H9 (cell line): ENCODE data around the gene BMPER. TPM values are rescaled to one million over a fixed set of nuclear protein-coding genes. Genes with fewer than 3 reads are reported as not detected.

Experiments
- DNase-seq: peaks from one replicate; pipeline ENCODE4 v3.0.0-alpha.2; 2017
- H2AFZ ChIP-seq: one replicate; pipeline ENCODE4 v1.6.1; 2013; ENCODE audit warnings: mild to moderate bottlenecking, low read length, control low read depth, moderate library complexity
- H2AK5ac ChIP-seq: 2 replicates; pipeline ENCODE4 v1.6.1; 2013; ENCODE audit warnings: low read length, control low read depth, mixed read lengths; ENCODE audit not compliant: insufficient read length
- H2BK120ac ChIP-seq: one replicate; pipeline ENCODE4 v1.6.1; 2013; ENCODE audit warnings: low read depth, mild to moderate bottlenecking, low read length, control low read depth, inconsistent platforms; ENCODE audit not compliant: poor library complexity, severe bottlenecking
- H2BK12ac ChIP-seq: 2 replicates; pipeline ENCODE4 v1.6.1; 2013; ENCODE audit warnings: low read length, control low read depth, mixed read lengths, low read depth; ENCODE audit not compliant: insufficient read length
- H2BK15ac ChIP-seq: 2 replicates; pipeline ENCODE4 v1.6.1; 2013; ENCODE audit warnings: low read depth, low read length, control low read depth
- H2BK20ac ChIP-seq: one replicate; pipeline ENCODE4 v1.6.1; 2013; ENCODE audit warnings: low read depth, mild to moderate bottlenecking, low read length, control low read depth, inconsistent platforms; ENCODE audit not compliant: poor library complexity, severe bottlenecking
- H2BK5ac ChIP-seq: 2 replicates; pipeline ENCODE4 v1.6.1; 2013; ENCODE audit warnings: low read length, control low read depth, mixed read lengths; ENCODE audit not compliant: insufficient read length
- H3K14ac ChIP-seq: 2 replicates; pipeline ENCODE4 v1.6.1; 2013; ENCODE audit warnings: low read length, control low read depth; ENCODE audit not compliant: insufficient read depth
- H3K18ac ChIP-seq: 2 replicates; pipeline ENCODE4 v1.6.1; 2013; ENCODE audit warnings: low read depth, mild to moderate bottlenecking, mixed read lengths, low read length, control low read depth; ENCODE audit not compliant: insufficient read length
- H3K23ac ChIP-seq: 2 replicates; pipeline ENCODE4 v1.6.1; 2013; ENCODE audit warnings: low read length, control low read depth, mixed read lengths, low read depth; ENCODE audit not compliant: insufficient read length
- H3K23me2 ChIP-seq: 2 replicates; pipeline ENCODE4 v1.6.1; 2013; ENCODE audit warnings: low read depth, mild to moderate bottlenecking, mixed read lengths, low read length, control low read depth; ENCODE audit not compliant: insufficient read length, poor library complexity, severe bottlenecking
- H3K27ac ChIP-seq: 2 replicates; pipeline ENCODE4 v1.5.1; 2013; ENCODE audit warnings: low read length, control low read depth, mixed read lengths, low read depth; ENCODE audit not compliant: insufficient read length
- H3K27me3 ChIP-seq: 2 replicates; pipeline ENCODE4 v1.6.1; 2013; ENCODE audit warnings: low read length, control low read depth, inconsistent platforms; ENCODE audit not compliant: insufficient read depth
- H3K4ac ChIP-seq: 2 replicates; pipeline ENCODE4 v1.6.1; 2013; ENCODE audit warnings: low read depth, mild to moderate bottlenecking, control low read depth, inconsistent platforms, low read length, moderate library complexity
- H3K4me1 ChIP-seq: 2 replicates; pipeline ENCODE4 v1.6.1; 2013; ENCODE audit warnings: low read length, control low read depth, inconsistent platforms; ENCODE audit not compliant: insufficient read depth
- H3K4me2 ChIP-seq: 2 replicates; pipeline ENCODE4 v1.6.1; 2013; ENCODE audit warnings: low read length, control low read depth, mixed read lengths; ENCODE audit not compliant: insufficient read length, insufficient read depth
- H3K56ac ChIP-seq: 2 replicates; pipeline ENCODE4 v1.6.1; 2013; ENCODE audit warnings: low read depth, mild to moderate bottlenecking, mixed read lengths, low read length, control low read depth; ENCODE audit not compliant: insufficient read length
- H3K79me1 ChIP-seq: 2 replicates; pipeline ENCODE4 v1.6.1; 2013; ENCODE audit warnings: low read depth, mild to moderate bottlenecking, moderate library complexity, low read length, control low read depth, inconsistent platforms; ENCODE audit not compliant: insufficient read depth, poor library complexity, severe bottlenecking
- H3K79me2 ChIP-seq: 2 replicates; pipeline ENCODE4 v1.6.1; 2013; ENCODE audit warnings: low read length, control low read depth, inconsistent platforms; ENCODE audit not compliant: insufficient read depth
- H3K9ac ChIP-seq: 2 replicates; pipeline ENCODE4 v1.6.1; 2013; ENCODE audit warnings: low read length, control low read depth, mixed read lengths; ENCODE audit not compliant: insufficient read length; ENCODE audit errors: extremely low read depth
- H3K9me3 ChIP-seq: one replicate; pipeline ENCODE4 v1.6.1; 2013; ENCODE audit warnings: low read depth, low read length, inconsistent platforms; ENCODE audit not compliant: control insufficient read depth
- H3T11ph ChIP-seq: one replicate; pipeline ENCODE4 v1.6.1; 2013; ENCODE audit warnings: mild to moderate bottlenecking, low read length, control low read depth, inconsistent platforms
- H4K20me1 ChIP-seq: one replicate; pipeline ENCODE4 v1.6.1; 2013; ENCODE audit not compliant: control insufficient read depth, insufficient read length, insufficient read depth
- H4K5ac ChIP-seq: 2 replicates; pipeline ENCODE4 v1.6.1; 2013; ENCODE audit warnings: low read depth, mild to moderate bottlenecking, mixed read lengths, low read length, control low read depth; ENCODE audit not compliant: insufficient read length
- H4K8ac ChIP-seq: replicated peaks from 2 replicates; pipeline ENCODE4 v1.6.1; 2013; ENCODE audit warnings: low read length, control low read depth, mixed read lengths, low read depth; ENCODE audit not compliant: insufficient read length
- H4K91ac ChIP-seq: 2 replicates; pipeline ENCODE4 v1.6.1; 2013; ENCODE audit warnings: low read depth, mild to moderate bottlenecking, moderate library complexity, mixed read lengths, low read length, control low read depth; ENCODE audit not compliant: insufficient read length
- H3K27ac Mint-ChIP-seq, 3 experiments: 2 replicates in 2 of 3; 3 replicates in 1 of 3; pipeline ENCODE4 v1.8.0; 2020 to 2021; ENCODE audit warnings: mixed read lengths in 3 of 3, mild to moderate bottlenecking in 1 of 3, moderate library complexity in 1 of 3
- H3K27me3 Mint-ChIP-seq: 2 replicates; pipeline ENCODE4 v1.8.0; 2021; ENCODE audit warnings: low read depth, mild to moderate bottlenecking, moderate library complexity, mixed read lengths
- H3K36me3 Mint-ChIP-seq, 3 experiments: 2 replicates in 2 of 3; 3 replicates in 1 of 3; pipeline ENCODE4 v1.8.0; 2020 to 2021; ENCODE audit warnings: low read depth in 3 of 3, mixed read lengths in 3 of 3; ENCODE audit not compliant: insufficient read depth in 1 of 3
- H3K4me1 Mint-ChIP-seq, 2 experiments: 2 replicates each; pipeline ENCODE4 v1.8.0; 2020; ENCODE audit warnings: mixed read lengths in 2 of 2
- H3K4me3 Mint-ChIP-seq, 2 experiments: 2 replicates in 1 of 2; 3 replicates in 1 of 2; pipeline ENCODE4 v1.8.0; 2020 to 2021; ENCODE audit warnings: mild to moderate bottlenecking in 2 of 2, mixed read lengths in 2 of 2, moderate library complexity in 1 of 2
- H3K9me3 Mint-ChIP-seq, 2 experiments: 2 replicates in 1 of 2; 3 replicates in 1 of 2; pipeline ENCODE4 v1.8.0; 2020; ENCODE audit warnings: mild to moderate bottlenecking in 2 of 2, mixed read lengths in 2 of 2, moderate library complexity in 1 of 2
- CTCF ChIP-seq: fragments of 200-600 bp; sonication (generic); conservative IDR thresholded peaks from 3 replicates; pipeline ENCODE4 v1.8.0; 2021; ENCODE audit warnings: antibody characterized with exemption, mild to moderate bottlenecking
- WGBS: extraction: QIAGEN DNeasy Blood & Tissue Kit; methylation state at CpG from one replicate; pipeline ENCODE4 v1.1.7; 2013; ENCODE audit warnings: missing lambda C conversion rate, low lambda C conversion rate, mixed read lengths; ENCODE audit not compliant: insufficient read length; ENCODE audit errors: extremely low coverage; 5-methylcytosine and 5-hydroxymethylcytosine counted together
- total RNA-seq: library from RNA; stranded (reverse); gene quantifications from 2 replicates; pipeline ENCODE4 v1.2.1, GENCODE V29; 2021

The BMPER gene
- total RNA-seq, 1 experiment from 2014 or later: 0.20 TPM

GRCh38 chr7:34034728-34035127, 129.4 kb downstream of the BMPER start:
- H3K4me1 Mint-ChIP-seq: peaks cover 6 to 10% of the 10 kb centered on the region in 2 experiments
- Histone ChIP-seq H3K79me2 (no peaks in the 10 kb centered on the region), H3K23me2 (no peaks in the 10 kb centered on the region), H3K4me1 (no peaks in the 10 kb centered on the region; the same call in 1 of the 2 replicates), H2BK5ac (no peak overlapping the region), H4K8ac (no peak overlapping the region), H3K27me3 (no peaks in the 10 kb centered on the region), H4K5ac (no peak overlapping the region), H3K4me2 (no peak overlapping the region), H4K91ac (no peak overlapping the region), H3K56ac (no peak overlapping the region), H3T11ph (no peak overlapping the region), H2AFZ (no peak overlapping the region), H3K27ac (no peak overlapping the region), H3K18ac (no peak overlapping the region), H3K4ac (no peak overlapping the region), H3K9me3 (no peaks in the 10 kb centered on the region), H2BK120ac (no peak overlapping the region), H2BK12ac (no peak overlapping the region), H3K9ac (no peak overlapping the region), H3K14ac (no peak overlapping the region), H2BK15ac (no peak overlapping the region), H3K79me1 (no peaks in the 10 kb centered on the region), H4K20me1 (no peaks in the 10 kb centered on the region), H2BK20ac (no peak overlapping the region), H2AK5ac (no peak overlapping the region), H3K23ac (no peak overlapping the region)
- no peak overlapping the region for H3K4me3 Mint-ChIP-seq
- no CpG with 5 or more reads among the region's 1 CpG for WGBS
- no peak for TF ChIP-seq CTCF
- H3K27ac Mint-ChIP-seq: peak overlapping the region in 1 of 3 experiments; percentile 92; a peak in 2 of 7 replicates
- H3K36me3 Mint-ChIP-seq: no peaks in the 10 kb centered on the region
- no peak for DNase-seq
- no peaks in the 10 kb centered on the region for H3K9me3 Mint-ChIP-seq
- no peaks in the 10 kb centered on the region for H3K27me3 Mint-ChIP-seq
